GM10266 (cell line): ENCODE measurements around the gene GTF2B.
"Not testable (repeated sequence)": the region's sequence is repeated elsewhere in the genome, so short reads cannot be mapped to it uniquely, and the experiment has no call there.

Experiments used
- DNase-seq: peaks from one replicate; pipeline ENCODE4 v3.0.0; 2012; ENCODE audit errors: extremely low spot score
- TF ChIP-seq, protein P1 (sequence below): IDR thresholded peaks from 2 replicates; pipeline ENCODE4 v1.5.1; 2012; ENCODE audit warnings: mild to moderate bottlenecking, low read depth; ENCODE audit not compliant: control insufficient read depth, insufficient read depth; ENCODE audit errors: missing control alignments

GTF2B gene

DNA sequence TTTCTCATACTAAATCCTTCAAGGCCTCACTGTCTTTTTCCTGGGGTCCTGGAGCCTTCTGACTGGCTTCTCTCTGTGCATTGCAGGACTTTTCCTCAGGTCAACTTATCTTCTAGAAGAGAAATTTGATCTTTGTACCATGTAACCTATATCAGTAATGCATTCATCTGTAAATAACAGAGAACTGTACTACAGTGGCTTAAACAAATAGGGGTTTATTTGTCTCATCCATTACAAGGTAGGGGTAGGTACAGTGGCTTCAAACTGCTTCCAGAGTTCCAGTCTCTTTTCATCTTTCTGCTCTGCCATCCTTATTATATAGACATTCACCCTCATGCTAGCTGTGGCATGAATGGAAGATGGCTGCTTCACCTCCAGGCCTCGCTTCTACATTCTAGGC lies 29.5 kb upstream of the GTF2B start:
- TF ChIP-seq, protein P1, sequence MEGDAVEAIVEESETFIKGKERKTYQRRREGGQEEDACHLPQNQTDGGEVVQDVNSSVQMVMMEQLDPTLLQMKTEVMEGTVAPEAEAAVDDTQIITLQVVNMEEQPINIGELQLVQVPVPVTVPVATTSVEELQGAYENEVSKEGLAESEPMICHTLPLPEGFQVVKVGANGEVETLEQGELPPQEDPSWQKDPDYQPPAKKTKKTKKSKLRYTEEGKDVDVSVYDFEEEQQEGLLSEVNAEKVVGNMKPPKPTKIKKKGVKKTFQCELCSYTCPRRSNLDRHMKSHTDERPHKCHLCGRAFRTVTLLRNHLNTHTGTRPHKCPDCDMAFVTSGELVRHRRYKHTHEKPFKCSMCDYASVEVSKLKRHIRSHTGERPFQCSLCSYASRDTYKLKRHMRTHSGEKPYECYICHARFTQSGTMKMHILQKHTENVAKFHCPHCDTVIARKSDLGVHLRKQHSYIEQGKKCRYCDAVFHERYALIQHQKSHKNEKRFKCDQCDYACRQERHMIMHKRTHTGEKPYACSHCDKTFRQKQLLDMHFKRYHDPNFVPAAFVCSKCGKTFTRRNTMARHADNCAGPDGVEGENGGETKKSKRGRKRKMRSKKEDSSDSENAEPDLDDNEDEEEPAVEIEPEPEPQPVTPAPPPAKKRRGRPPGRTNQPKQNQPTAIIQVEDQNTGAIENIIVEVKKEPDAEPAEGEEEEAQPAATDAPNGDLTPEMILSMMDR = no peak
- DNase-seq = no peak

GRCh38 chr1:88917321-88918025 lies 26.1 kb upstream of the GTF2B start:
- no peak for DNase-seq
- TF ChIP-seq, protein P1 = no peak

GRCh38 chr1:88916883-88917282 lies 25.5 kb upstream of the GTF2B start:
- DNase-seq = no peak

GRCh38 chr1:88911800-88912199 lies 20.4 kb upstream of the GTF2B start:
- DNase-seq = not testable (repeated sequence)

More at GRCh38 chr1:88916883-88917282, 25.5 kb upstream of the GTF2B start:
- TF ChIP-seq, protein P1 = no peak

DNA sequence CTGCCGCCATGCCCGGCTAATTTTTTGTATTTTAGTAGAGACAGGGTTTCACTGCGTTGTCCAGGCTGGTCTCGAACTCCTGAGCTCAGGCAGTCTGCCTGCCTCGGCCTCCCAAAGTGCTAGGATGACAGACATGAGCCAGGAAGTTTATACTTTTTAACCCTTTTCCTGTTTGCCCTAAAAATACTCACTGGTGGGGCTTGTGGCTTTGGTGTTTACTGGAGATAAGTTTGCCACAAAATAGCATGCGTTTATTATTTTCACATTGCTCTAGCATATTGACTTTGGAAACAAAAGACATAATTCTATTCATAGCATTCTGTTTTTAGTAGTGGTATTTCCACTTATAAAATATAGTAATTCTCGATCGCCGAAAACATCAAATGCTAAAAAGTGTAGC lies 19.8 kb upstream of the GTF2B start:
- DNase-seq = no peak
- TF ChIP-seq, protein P1 = no peak

DNA sequence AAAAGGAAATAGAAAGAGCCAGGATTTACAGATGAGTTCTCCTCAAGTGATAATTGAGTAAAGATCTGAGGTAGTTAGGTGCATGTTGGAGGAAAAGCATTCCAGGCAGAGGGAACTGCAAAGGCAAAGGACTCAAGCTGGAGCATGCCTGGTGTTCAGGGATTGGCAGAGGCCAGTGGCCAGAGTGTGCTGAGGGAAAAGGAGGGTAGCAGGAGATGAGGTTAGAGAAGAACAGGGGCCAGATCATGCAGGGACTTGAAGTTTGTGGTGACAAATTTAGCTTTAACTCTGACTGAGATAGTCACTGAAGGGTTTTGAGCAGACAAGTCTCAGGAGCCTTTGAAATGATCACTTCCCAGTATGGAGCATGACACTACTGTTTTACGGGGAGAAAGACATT lies 19.0 kb upstream of the GTF2B start:
- TF ChIP-seq, protein P1 = no peak
- no peak for DNase-seq

GRCh38 chr1:88900883-88901282 lies 9.5 kb upstream of the GTF2B start:
- TF ChIP-seq, protein P1 = no peak
- DNase-seq = no peak
